CD4-positive, alpha-beta T cell treated with Interferon alpha-2 for 1 hour (primary cell): Measurements from ENCODE around the gene ZYG11B.
A peak's percentile ranks its signal among the peaks of the same experiment; 100 is the strongest.
"Not testable (repeated sequence)": the region's sequence is repeated elsewhere in the genome, so short reads cannot be mapped to it uniquely, and the experiment has no call there.

Source experiments
- DNase-seq, 2 donors: peaks; one replicate each; pipeline ENCODE4 v3.0.0-alpha.2; 2020 to 2022

The ZYG11B gene

DNA sequence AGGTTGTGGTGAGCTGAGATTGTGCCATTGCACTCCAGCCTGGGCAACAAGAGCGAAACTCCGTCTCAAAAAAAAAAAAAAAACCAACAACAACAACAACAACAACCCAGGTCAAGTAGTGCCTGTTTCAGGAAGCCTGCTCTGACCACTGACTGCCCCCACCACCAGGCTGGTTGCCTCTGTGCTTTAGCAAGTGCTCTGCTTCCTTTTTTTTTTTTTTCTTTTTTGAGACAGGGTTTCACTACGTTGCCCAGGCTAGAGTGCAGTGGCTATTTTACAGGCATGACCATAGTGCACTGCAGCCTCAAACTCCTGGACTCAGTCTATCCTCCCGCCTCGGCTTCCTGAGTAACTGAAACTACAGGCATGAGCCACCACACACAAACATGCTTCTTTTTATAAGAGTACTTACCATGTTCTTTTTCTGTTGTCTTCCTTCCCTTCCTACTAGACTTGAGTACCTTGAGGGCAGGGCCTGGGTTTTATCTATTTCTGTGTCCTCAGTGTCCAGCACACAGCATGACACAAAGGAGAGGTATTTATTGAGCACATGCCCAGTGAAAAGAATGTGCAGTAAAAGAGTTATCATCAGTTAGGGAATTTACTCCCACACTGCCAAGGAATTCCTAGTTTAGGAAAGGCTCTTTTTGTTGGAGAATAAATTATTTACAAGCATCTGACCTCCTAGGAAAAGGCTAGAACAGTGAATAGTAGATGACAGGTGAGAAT, 18.2 kb upstream of the ZYG11B start:
- DNase-seq, result no peak

DNA sequence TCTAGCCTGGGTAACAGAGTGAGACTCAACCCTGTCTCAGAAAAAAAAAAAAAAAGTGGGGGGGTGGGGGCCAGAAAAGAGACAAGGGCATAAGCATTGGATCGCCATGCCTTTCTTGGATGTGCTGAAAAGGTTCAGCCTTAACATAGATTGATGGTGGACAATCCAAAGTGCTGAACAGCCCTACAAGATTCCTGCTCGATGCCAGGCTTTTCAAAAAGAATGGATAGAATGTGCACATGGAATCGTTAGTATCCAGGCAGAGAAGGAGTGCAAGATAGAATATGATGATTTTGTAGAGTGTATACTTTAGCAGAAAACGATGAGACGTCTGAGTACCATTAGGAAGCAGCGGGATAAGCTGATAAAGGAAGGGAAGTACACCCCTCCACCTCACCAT, 17.2 kb upstream of the ZYG11B start:
- no peak for DNase-seq

DNA sequence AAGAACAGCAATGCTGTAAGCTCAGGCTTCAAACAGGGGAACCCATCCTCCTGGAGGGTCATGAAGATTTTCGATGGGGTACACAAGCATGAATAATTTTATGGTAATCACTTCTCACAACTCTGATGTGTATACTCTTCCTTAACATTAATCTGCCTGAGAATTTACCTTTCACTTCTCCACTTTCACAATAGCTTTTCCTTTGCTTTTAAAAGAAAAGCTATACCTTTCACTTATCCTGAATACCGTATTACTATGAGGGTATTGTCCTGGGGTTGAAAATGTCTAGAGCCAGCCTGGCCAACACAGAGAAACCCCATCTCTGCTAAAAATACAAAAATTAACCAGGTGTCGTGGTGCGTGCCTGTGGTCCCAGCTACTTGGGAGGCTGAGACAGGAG, 12.7 kb upstream of the ZYG11B start:
- no peak for DNase-seq

DNA sequence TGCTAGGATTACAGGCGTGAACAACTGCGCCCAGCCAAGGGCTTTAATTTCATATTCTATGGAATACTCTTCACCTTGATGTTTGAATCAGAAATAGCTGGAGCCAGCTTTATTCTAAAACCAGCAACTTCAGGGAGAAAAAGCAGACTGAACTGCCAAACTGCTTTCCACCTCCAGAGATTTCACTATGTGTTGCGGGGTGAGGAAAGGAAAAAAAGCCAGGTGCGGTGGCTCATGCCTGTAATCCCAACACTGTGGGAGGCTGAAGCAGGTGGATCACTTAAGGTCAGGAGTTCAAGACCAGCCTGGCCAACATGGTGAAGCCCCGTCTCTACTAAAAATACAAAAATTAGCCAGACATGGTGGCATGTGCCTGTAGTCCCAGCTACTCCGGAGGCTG, 11.0 kb upstream of the ZYG11B start:
- DNase-seq, result not testable (repeated sequence)

DNA sequence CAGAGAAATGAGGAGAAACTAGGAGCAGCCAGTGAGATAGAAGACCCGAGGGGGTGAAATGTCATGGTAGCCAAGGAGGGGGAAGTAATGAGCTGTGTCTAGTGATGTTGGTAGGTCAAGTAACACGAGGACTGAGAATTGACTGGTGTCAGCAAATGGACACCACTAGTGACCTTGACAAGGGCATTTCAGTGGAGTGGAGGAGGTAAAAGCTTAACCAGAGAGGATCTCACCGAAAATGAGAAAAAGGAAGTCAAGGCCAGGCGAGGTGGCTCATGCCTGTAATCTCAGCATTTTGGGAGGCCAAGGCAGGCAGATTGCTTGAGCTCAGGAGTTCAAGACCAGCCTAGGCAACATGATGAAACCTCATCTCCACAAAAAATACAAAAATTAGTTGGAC, 3.0 kb upstream of the ZYG11B start:
- DNase-seq, result no peak

DNA sequence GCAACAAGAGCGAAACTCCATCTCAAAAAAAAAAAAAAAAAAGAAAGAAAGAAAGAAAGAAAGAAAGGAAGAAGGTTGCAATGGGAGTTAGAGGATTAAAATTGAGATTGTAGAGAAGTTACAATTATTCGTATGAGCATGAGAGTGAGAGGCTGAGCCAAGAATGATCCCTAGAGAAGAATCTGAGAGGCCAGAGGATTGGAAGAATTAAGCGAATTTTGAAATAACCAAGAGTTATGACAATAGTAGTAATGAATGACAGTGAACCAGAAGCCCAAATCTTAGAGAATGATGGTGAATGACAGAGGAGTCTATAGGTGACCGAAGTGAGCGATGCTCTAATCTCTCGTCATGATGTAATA, 369 bp upstream of the ZYG11B start:
- no peak for DNase-seq

DNA sequence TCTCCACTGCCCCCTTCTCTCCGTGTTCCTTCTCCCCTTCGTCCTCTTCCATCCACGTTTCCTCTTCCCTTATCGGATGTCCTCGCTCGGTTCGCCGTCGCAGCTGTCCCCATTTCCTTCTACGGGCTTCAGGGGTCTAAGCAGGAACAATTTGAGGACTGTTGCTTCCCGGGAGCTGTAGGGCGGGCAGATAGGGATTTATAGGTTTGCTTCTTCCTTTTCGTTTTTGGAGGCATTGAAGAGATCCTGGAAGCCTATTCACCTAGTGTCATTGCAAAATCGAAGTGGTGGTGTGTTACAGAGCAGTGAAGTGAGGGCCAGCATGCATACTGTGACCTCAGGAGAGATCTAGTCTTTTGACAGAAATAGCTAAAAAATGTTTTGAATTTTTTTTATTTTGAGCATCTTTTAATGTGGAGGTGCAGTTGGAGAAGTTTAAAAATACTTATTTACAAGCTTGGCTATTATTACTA, 897 bp downstream of the ZYG11B start:
- DNase-seq, result no peak

DNA sequence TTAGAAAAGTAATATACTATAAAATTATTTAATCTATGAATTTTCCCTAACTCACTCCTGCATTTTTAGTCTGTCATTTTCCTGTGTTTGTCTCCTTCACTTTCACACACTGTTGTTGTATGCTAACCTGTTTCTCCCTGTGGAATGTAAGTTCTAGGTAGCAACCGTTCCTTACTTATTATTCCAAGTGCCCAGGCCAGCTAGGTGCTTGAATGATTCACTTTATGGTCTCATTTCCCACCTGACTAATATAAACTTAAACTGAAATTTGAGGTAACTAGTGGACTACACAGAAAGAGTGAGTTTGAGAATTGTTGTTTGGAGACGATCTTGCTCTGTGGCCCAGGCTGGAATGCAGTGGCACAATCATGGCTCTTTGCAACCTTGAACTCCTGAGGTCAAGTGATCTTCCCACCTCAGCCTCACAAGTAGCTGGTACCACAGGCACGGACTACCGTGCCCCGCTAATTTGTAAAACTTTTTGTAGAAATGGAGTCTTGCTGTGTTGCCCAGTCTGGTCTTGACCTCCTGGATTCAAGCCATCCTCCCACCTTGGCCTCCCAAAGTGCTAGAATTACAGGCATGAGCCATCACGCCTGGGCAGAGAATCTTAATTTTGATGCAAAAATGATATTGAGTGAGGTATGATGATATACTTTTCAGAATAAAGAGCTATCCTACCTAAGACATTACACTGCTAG, 1.9 kb downstream of the ZYG11B start:
- no peak for DNase-seq

DNA sequence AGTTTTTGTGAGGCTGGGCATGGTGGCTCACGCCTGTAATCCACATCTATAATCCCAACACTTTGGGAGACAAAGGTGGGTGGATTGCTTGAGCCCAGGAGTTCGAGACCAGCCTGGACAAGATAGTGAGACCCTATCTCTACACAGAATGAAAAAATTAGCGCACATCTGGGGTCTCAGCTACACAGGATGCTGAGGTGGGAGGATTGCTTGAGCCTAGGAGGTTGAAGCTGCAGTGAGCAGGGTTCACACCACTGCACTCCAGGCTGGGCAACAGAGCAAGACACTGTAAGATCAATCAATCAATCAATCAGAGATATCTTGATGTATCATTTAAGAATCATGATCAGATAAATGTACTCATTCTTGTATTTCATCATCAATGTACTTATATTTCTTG, 7.1 kb downstream of the ZYG11B start:
- no peak for DNase-seq

DNA sequence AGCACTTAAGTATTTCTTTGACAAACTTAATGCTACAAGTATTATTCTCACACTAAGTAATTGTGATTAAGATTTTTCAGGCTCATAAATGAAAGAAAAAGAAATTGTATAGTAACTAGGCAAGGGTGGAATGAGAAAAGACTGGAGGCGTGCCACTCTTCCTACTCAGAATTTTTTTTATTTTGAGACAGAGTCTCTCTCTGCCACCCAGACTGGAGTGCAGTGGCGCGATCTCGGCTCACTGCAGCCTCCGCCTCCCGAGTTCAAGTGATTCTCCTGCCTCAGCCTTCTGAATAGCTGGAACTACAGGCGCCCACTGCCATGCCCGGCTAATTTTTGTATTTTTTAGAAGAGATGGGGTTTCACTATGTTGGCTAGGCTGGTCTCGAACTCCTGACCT, 9.1 kb downstream of the ZYG11B start:
- not testable (repeated sequence) for DNase-seq

DNA sequence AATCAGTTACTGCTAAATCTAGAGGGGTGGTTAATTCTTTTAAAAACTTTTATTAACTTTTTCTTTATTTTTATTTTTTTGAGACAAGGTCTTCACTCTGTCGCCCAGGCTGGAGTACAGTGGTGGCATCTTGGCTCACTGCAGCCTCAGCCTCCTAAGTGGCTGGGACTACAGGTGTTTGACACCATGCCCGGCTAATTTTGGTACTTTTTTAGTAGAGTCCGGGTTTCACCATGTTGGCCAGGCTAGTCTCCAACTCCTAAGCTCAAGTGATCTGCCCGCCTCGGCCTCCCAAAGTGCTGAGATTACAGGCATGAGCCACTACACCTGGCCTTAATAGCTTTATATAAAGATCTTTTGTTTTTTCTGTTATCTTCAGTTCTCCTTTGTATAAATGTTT, 11.9 kb downstream of the ZYG11B start:
- no peak for DNase-seq

DNA sequence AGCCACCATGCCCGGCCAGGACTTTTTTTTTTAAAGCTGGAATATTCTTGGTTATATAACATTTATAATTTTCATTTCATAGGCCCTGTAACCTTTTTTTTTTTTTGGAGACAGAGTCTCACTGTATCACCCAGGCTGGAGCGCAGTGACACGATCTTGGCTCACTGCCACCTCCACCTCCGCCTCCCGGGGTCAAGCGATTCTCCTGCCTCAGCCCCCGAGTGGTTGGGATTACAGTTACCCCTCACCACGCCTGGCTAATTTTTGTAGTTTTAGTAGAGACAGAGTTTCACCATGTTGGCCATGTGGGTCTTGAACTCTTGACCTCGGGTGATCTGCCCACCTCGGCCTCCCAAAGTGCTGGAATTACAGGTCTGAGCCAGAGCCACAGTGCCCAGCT, 12.6 kb downstream of the ZYG11B start:
- no peak for DNase-seq

DNA sequence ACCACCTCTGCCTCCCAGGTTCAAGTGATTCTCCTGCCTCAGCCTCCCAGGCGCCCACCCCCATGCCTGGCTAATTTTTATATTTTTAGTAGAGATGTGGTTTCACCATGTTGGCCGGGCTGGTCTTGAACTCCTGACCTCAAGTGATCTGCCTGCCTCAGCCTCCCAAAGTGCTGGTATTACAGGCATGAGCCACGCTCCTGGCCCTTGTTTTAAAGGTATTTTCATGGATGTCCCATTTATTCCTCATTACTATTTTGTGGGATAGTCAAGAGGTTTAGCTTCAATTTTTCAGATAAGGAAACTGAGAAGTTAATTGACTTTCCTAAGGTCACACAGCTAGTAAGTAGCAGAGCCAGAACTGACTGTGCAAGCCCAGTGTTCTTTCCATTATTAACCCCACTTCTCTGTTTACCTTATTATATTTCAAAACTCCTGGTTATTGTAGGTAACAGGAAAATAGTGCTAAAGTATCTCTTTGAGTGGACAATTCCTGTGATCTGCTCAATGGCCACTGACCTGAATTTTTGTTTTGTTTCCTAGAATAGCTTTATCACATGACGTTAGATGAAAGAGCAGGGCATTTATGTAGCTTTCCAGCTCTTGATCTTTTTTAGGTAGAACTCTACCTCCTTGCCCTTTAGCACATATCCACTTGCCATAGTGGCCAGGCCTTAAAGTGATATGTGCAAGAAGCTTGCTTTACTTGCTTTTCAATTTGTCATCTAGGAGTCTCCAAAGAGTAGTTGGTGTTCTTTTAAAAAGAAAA, 13.6 kb downstream of the ZYG11B start:
- no peak for DNase-seq

DNA sequence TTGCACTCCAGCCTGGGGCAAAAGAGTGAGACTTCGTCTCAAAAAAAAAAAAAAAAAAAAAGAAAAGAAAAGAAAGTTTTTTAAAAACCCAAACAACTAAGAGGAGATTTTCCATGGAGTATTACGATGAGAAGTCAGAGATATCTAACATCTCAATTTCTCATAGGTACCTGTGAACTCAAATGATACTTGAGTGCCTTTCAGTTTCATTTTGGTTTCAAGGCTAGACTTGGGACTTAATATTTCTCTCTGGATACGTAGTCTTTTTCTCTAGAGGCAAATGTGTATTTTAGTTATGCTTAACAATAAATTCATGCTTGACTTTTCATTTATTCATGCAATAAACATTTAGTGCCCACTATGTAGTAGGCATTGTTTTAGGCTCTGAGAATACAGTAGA, 15.0 kb downstream of the ZYG11B start:
- DNase-seq, result peak in 1 of 2 donors; percentile 6

DNA sequence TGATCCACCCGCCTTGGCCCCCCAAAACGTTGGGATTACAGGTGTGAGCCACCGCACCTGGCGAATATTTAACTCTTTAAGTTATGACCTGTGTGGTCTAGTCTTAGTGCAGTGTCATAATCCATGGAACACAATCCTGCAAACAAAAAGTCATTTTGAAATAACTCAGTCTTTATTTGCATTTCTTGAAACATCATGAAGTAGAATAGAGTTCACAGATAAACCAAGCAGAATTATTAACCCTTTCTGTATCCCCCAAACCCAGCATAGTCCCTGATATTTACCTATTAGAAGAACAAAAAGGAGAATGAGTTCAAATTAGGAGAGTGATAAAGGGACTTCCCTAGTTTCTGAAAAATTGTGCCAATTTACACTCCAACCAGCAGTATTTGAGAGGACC, 19.9 kb downstream of the ZYG11B start:
- DNase-seq, result no peak

DNA sequence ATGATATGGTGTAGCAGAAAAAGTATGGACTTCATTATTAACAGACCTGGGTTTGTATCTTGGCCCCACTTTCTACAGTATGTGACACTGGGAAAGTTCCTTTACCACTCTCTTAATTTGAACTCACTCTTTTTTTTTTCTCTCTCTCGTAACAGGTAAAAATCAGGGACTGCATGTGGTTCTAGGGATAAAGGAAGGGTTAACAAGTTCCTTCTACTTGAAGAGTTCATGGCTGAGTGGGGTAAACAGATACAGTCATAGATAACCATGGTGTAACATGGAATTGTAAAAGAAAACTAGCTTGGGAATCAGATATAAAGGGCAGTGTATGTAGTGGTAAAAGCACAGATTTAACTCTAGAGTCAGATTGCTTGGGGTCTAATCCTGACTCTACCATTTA, 21.2 kb downstream of the ZYG11B start:
- no peak for DNase-seq

DNA sequence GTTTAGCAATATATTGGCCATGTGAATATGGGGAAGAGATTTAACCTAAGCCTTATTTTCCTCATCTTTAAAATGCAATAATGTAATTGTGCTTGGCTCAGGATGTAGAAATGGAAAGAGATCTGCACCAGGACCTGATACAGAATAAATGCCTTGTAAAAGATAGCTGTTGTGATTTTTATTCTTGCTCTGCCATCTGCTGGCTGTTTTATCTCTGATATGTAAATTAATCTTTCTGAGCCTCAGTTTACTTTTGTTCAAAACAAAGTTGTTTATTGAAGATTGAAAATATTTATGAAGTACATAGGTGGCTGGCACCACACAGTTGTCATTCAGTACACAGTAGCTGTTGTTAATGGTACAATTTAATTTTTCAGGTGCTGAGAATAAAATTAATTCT, 21.9 kb downstream of the ZYG11B start:
- peak in 1 of 2 donors; percentile 8 for DNase-seq

DNA sequence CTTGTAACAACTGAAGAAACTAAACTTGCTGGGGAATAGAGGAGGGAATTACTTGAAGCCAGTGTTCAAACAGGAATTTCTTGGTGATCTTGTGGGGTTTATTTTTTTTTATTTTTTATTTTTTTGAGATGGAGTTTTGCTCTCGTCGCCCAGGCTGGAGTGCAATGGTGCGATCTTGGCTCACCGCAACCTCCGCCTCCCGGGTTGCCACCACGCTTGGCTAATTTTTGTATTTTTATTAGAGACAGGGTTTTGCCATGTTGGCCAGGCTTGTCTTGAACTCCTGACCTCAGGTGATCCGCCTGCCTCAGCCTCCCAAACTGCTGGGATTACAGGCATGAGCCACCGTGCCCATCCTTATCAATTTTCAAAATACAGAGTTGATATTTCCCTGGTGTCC, 23.2 kb downstream of the ZYG11B start:
- DNase-seq, result not testable (repeated sequence)

DNA sequence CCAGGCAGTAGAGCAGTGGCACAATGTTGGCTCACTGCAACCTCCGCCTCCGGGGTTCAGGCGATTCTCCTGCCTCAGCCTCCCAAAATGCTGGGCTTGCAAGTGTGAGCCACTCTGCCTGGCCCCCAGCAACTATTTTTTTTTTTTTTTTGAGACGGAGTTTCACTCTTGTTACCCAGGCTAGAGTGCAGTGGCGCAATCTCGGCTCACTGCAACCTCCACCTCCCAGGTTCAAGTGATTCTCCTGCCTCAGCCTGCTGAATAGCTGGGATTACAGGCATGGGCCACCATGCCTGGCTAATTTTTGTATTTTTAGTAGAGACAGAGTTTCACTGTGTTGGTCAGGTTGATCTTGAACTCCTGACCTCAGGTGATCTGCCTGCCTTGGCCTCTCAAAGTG, 23.9 kb downstream of the ZYG11B start:
- not testable (repeated sequence) for DNase-seq

DNA sequence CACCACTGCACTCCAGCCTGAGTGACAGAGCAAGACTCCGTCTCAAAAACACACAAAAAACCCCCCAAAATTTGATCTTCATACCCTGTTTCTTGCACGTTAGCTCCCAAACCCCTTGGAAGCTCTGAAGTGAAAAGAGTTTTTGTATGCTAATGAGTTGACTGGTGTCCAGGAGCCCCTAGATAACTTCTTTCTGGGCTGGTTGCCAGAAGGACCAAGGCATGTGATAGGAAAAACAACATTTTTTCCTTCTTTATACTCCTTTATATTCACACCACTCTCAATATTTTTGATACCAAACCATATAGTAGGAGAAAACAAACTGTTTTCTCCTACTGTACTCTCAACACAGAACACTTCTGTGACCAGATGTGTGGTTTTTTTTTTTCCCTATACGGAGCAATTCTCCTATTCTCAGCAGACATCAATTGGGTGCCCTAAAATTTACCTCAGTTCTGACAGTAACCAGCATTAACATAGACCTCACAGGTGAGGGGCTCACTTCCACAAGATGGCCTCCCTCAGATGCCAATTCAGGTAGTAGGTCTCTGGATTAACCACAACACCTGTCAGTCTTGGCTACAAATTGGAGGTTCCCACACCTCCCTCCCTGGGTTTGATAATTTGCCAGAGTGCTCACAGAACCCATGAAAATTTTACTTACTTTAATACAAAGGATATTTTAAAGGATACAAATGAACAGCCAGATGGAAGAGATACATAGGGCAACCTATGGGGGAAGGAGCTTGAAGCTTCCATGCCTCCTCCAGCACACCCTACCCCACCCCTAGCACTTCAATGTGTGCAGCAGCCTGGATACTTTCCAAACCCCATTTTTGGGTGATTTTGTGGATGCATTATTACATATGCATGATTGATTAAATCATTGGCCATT, 25.6 kb downstream of the ZYG11B start:
- no peak for DNase-seq

DNA sequence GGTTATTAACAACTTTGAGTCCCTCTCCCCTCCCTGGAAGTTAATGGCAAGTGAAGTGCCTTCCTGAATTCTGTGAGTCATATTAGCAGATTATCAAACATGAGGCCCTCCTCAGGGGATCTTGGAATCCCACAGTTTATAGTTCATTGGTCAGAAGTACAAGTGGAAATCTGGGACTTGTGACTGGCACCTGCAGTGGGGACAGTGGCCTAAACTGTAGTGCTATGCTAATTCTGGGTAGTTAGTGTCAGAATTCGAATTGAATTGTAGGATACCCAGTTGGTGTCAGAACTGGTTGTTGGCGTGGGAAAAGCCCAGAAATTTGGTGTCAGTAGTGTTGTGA, 26.2 kb downstream of the ZYG11B start:
- no peak for DNase-seq

DNA sequence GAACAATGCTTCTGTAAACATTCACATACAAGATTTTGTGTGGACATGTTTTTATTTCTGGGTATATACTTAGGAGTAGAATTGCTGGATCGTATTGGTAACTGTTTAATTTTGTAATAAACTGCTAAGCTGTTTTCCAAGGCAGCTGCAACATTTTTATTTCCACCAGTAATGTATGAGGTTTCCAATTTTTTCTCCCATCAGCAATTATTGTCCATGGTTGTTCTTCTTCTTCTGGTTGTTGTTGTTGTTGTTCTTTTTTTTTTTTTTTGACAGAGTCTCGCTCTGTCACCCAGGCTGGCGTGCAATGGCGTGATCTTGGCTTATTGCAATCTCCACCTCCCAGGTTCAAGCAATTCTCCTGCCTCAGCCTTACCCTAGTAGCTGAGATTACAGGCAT, 26.9 kb downstream of the ZYG11B start:
- no peak for DNase-seq

DNA sequence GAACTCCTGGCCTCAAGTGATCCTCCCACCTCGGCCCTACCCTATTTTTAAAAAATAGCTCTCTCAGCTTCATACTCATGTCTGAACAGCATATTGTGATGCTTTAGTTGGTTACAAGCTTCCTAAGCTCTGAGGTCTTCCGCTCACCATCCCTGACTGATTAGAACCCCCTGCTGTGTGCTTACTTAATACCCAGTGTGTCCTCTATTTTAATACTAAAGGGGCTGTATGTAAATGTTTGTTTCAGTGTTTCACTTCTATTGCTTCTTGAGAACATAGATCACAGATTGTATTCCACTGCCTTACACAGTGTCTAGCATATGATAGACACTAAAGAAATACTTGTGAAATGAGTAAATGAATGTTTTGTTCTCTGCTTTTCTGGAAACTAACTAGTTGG, 29.8 kb downstream of the ZYG11B start:
- no peak for DNase-seq
